NCI-H82 treated with DMSO at 0.1 percent for 48 hours (cell line): ENCODE measurements around the gene CDC42BPG.
A peak's percentile ranks its signal among the peaks of the same experiment; 100 is the strongest.
"Not testable (repeated sequence)": the region's sequence is repeated elsewhere in the genome, so short reads cannot be mapped to it uniquely, and the experiment has no call there.

Experiments used
- DNase-seq: peaks from one replicate; lab custom pipeline; 2025; ENCODE audit not compliant: unreplicated experiment; lab: John Stamatoyannopoulos, UW

The CDC42BPG gene

DNA sequence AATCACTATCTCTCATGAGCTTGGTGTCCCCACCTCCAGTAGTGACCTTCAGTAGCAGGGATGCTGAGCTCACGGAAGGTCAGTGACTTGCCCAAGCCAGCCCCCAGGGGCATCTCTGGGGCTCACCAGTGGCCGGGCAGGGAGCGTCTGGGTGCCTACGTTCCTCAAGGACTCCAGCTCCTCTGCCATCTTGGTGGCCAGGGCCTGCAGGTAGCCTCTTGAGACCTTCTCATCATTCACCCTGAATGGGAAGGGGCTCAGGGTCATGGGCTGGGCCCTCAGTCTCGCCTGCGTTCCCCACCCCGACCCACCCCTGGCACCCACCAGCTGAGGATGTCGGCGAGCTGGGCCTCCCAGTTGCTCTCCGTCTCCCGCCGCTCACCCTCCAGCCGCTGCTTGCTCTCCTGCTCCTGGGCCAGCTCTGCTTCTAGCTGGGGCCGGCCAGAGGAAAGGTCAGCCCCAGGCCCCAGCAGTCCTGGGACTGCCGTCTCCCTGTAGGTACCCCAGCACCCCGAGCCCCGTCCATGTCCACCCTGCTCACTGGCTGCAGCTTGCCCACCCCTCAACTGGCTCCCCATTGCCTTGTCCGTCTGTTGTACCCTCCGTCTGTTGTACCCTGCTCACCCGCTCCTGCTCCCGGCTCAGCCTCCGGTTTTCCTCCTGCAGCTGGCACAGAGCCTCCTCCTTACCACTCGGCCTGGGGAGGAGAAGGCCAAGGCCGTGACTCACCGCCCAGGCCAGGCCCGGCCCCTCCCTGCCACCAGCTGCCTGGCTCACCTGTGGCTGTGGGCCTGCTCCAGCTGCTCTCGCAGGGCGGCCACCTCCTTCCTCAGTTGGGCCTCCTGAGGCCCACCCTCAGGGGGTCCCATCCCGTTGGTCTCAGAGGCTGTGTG is 9.5 kb downstream of the CDC42BPG start:
- DNase-seq = no peak

DNA sequence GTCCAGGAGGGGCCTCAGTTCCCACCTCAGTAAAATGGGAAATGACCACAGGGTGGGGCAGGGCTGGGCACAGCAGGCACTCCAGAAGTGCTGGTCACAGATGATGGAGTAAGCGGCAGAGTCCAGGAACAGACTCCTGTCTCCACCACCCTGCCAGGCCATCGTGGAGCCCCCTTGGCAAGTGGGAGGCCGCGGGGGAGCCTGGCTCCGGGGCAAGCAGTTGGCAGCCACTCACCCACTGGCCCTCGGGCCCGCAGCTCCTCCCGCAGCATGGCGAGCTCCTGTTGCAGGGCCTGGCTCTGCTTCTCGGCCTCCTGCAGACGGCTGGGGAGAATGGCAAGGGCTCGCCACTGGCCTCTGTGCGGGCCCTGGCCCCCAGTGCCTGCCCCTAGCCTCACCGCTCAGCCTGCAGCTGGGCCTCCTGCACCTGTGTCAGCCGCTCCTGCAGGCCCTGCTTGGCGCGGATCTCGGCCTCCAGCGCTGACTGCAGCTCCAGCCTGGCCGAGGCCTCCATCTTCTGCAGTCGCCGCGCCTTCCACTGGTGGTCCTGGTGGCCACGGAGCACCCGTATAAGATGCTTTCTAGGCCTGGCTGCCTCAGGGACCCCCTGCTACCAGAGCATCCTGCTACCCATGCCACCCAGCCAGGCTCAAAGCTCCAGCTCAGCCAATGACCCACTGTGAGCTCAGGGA is 10.3 kb downstream of the CDC42BPG start:
- DNase-seq = no peak

GRCh38 chr11:64833509-64833908 is 10.9 kb downstream of the CDC42BPG start:
- no peak for DNase-seq

DNA sequence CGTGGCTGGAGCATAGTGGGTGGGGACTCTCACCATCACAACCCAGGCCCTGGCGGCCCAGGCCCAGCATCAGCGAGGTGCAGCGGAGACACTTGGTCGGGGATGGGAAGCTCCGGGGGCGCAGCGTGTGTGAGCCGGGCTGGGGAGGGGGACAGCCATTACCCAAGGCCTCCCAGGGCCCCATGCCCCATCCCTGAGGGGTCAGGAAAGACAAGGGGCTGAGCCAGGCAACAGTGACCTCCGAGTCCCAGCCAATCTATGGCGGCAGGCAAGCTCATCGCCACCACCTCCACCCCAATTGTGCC is 11.3 kb downstream of the CDC42BPG start:
- no peak for DNase-seq

- no peak for DNase-seq
Measured at GRCh38 chr11:64832467-64833197, 11.8 kb downstream of the CDC42BPG start.

DNA sequence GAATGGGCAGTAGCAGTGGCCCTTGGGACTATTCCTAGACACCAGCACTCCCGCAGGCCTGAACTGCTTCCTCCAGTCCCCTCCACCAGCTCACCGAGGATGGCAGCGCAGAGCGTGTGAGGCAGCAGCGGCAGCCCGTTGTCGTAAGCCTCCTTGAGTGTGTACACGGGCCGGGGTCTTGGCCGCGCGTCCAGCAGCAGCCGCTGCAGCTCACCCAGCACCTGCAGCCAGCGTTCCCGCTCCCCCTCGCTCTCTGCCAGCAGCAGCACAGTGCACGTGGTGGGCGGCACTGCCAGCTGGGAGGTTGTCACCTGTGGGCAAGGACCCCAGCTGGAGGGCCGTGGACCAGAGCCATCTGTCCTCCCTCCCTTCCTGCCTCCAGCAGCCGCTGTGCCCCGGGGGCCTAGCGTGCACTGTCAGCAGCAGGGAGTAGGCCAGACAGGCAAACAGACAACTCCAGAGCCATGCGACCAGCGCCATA is 13.0 kb downstream of the CDC42BPG start:
- DNase-seq = no peak

GRCh38 chr11:64829536-64830251 is 14.8 kb downstream of the CDC42BPG start:
- DNase-seq = no peak

GRCh38 chr11:64827451-64827839 is 17.0 kb downstream of the CDC42BPG start:
- no peak for DNase-seq

GRCh38 chr11:64826578-64827450 is 17.6 kb downstream of the CDC42BPG start:
- DNase-seq = no peak

GRCh38 chr11:64826062-64826461 is 18.4 kb downstream of the CDC42BPG start:
- DNase-seq = no peak

- DNase-seq = no peak
Measured at GRCh38 chr11:64823568-64824119, 20.8 kb downstream of the CDC42BPG start.

GRCh38 chr11:64817476-64817875 is 27.0 kb downstream of the CDC42BPG start:
- no peak for DNase-seq

GRCh38 chr11:64815433-64815832 is 29.0 kb downstream of the CDC42BPG start:
- not testable (repeated sequence) for DNase-seq

DNA sequence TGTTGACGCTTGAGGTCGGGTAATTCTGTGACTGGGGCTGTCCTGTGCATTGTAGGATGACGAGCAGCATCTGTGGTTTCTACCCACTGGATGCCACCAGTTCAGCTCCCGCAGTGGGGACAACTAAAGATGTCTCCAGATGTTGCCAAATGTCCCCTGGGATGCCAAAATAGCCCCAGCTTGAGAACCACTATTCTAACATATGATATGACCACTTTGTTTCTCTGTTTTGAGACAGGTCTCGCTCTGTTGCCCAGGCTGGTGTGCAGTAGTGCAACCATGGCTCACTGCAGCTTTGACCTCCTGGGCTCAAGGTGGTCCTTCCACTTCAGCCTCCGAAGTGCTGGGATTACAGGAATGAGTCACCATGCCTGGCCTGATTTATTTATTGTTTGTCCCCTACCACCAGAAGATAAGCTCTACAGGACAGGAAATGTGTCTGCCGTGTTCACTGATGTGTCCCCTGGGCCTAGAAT is 29.7 kb downstream of the CDC42BPG start:
- DNase-seq = no peak

- DNase-seq = no peak
Measured at GRCh38 chr11:64813826-64814225, 30.6 kb downstream of the CDC42BPG start.

DNA sequence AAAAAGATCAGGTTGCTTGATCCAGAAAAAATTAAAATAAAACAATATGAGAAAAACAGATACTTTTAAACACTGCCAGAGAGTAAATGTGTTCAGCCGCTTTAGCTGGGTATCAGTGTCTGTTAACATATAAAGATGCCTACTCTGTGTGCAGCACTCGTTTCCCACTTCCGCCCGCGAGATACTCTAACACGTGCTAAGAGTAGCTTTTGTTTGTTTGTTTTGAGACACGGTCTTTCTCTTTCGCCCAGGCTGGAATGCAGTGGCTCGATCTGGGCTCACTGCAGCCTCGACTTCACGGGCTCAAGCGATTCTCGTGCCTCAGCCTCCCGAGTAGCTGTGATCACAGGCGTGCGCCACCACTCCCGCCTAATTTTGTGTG is 33.6 kb downstream of the CDC42BPG start:
- DNase-seq = no peak

- DNase-seq = peak; percentile 89
Measured at GRCh38 chr11:64810271-64810890, 34.1 kb downstream of the CDC42BPG start, which contains the start of gene MEN1. TSS of gene MEN1 (minus strand) at chr11:64810551. CDS start at chr11:64810109, 442 bp downstream.

GRCh38 chr11:64809781-64810241 is 34.6 kb downstream of the CDC42BPG start:
- DNase-seq = no peak

DNA sequence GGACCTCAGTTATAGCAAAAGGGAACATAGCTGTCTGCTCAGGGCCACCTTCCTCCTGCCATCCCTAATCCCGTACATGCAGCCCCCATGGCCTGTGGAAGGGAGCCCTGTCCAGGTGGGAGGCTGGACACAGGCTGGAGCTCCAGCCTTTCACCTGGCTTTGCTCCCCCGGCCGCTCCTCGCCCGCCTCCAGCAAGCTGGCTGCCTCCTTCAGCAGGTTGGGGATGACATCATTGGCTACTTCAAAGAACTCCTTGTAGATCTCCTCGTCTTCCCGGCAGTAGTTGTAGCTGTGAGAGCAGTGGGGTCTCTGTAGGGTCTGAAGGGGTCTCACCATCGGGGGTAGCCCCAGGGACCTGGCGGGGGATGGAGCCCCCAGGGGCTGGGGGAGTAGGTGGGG is 39.0 kb downstream of the CDC42BPG start:
- no peak for DNase-seq
